ENCODE data around the gene ACRBP. TPM values are rescaled to one million over a fixed set of nuclear protein-coding genes. Genes with fewer than 3 reads are reported as not detected.

Gene ACRBP
- total RNA-seq, 1 experiment from 2014 or later: 4.2 TPM

GRCh38 chr12:6650832-6651231 lies 3.6 kb upstream of the ACRBP start:
- BruUV-seq (replicated peaks): no TSS peak
- H3K9me2 ChIP-seq (ENCODE audit: insufficient read depth): no peaks in the 10 kb centered on the region
- H3K4me3 ChIP-seq: no peak overlapping the region
- CTCF ChIA-PET: no interaction called here
- no peaks in the 10 kb centered on the region for H3K79me2 ChIP-seq (ENCODE audit: low read depth)
- H3F3A ChIP-seq (ENCODE audit: insufficient read depth, low read depth): peaks cover 12% of the 10 kb centered on the region; the same call in 1 of the 2 replicates
- intact Hi-C loops (cut with micrococcal nuclease; ENCODE audit: unreplicated experiment): no loop called here
- no peak overlapping the region for H3K27ac ChIP-seq
- no peaks in the 10 kb centered on the region for H3K4me1 ChIP-seq (replicated peaks; ENCODE audit: insufficient read depth)
- no peaks in the 10 kb centered on the region for H3K27me3 ChIP-seq (ENCODE audit: insufficient read depth, low read depth)
- no peak for DNase-seq
- H3K4me2 ChIP-seq: no peak overlapping the region
- H3K36me3 ChIP-seq (ENCODE audit: low read depth): peaks cover 25% of the 10 kb centered on the region; the same call in 1 of the 2 replicates
- no peaks in the 10 kb centered on the region; the same call in 1 of the 2 replicates for H4K20me1 ChIP-seq (ENCODE audit: insufficient read depth)
- TF ChIP-seq EZH2 (IDR thresholded peaks at IDR 0.05; ENCODE audit: low read depth) (no peak), CTCF (conservative IDR thresholded peaks at IDR 0.05) (no peak)
- POLR2A ChIA-PET (ENCODE audit: unreplicated experiment): no interaction called here
- no peak overlapping the region for H2AFZ ChIP-seq
- no peaks in the 10 kb centered on the region for H3K9me3 ChIP-seq (ENCODE audit: insufficient read depth, low read depth)

GRCh38 chr12:6646276-6647082 lies 753 bp downstream of the ACRBP start:
- no peaks in the 10 kb centered on the region for H4K20me1 ChIP-seq (ENCODE audit: insufficient read depth)
- H3K9me3 ChIP-seq (ENCODE audit: insufficient read depth, low read depth): peaks cover 8% of the 10 kb centered on the region; the same call in 1 of the 2 replicates
- H3K4me3 ChIP-seq: no peak overlapping the region
- no peak for DNase-seq
- H2AFZ ChIP-seq: no peak overlapping the region
- POLR2A ChIA-PET (ENCODE audit: unreplicated experiment): no interaction called here
- peaks cover 12% of the 10 kb centered on the region; the same call in 1 of the 2 replicates for H3F3A ChIP-seq (ENCODE audit: insufficient read depth, low read depth)
- CTCF ChIA-PET: no interaction called here
- BruUV-seq (replicated peaks): no TSS peak
- no peaks in the 10 kb centered on the region for H3K9me2 ChIP-seq (ENCODE audit: insufficient read depth)
- TF ChIP-seq EZH2 (IDR thresholded peaks at IDR 0.05; ENCODE audit: low read depth) (no peak), CTCF (conservative IDR thresholded peaks at IDR 0.05) (no peak)
- peaks cover 14% of the 10 kb centered on the region; the same call in 1 of the 2 replicates for H3K36me3 ChIP-seq (ENCODE audit: low read depth)
- H3K27me3 ChIP-seq (ENCODE audit: insufficient read depth, low read depth): no peaks in the 10 kb centered on the region; the same call in 1 of the 2 replicates
- H3K79me2 ChIP-seq (ENCODE audit: low read depth): no peaks in the 10 kb centered on the region
- intact Hi-C loops (cut with micrococcal nuclease; ENCODE audit: unreplicated experiment): no loop called here
- no peaks in the 10 kb centered on the region for H3K4me1 ChIP-seq (replicated peaks; ENCODE audit: insufficient read depth)
- H3K4me2 ChIP-seq: no peak overlapping the region
- no peak overlapping the region for H3K27ac ChIP-seq

- Histone ChIP-seq H3K9me2 (ENCODE audit: insufficient read depth) (no peaks in the 10 kb centered on the region), H3K4me2 (no peak overlapping the region), H4K20me1 (ENCODE audit: insufficient read depth) (no peaks in the 10 kb centered on the region), H3K27me3 (ENCODE audit: insufficient read depth, low read depth) (no peaks in the 10 kb centered on the region; the same call in 1 of the 2 replicates), H3K27ac (no peak overlapping the region), H2AFZ (no peak overlapping the region), H3K4me3 (no peak overlapping the region), H3K36me3 (ENCODE audit: low read depth) (0 out of 2 replicates have a peak, but pooled peaks cover under 1% of the 10 kb centered on the region), H3K9me3 (ENCODE audit: insufficient read depth, low read depth) (peaks cover 8% of the 10 kb centered on the region; the same call in 1 of the 2 replicates), H3K79me2 (ENCODE audit: low read depth) (no peaks in the 10 kb centered on the region), H3F3A (ENCODE audit: insufficient read depth, low read depth) (peaks cover 7% of the 10 kb centered on the region; the same call in 1 of the 2 replicates), H3K4me1 (replicated peaks; ENCODE audit: insufficient read depth) (no peaks in the 10 kb centered on the region)
- no peak for DNase-seq
- POLR2A ChIA-PET (ENCODE audit: unreplicated experiment): interaction anchor here (0.5 kb wide), 1 partner anchor 262 kb away, joined by 4 read pairs; no protein-coding TSS in a partner anchor
- CTCF ChIA-PET: no interaction called here
- no peak for TF ChIP-seq CTCF (conservative IDR thresholded peaks at IDR 0.05)
- intact Hi-C loops (cut with micrococcal nuclease; ENCODE audit: unreplicated experiment): no loop called here
- BruUV-seq (replicated peaks): no TSS peak
Measured at GRCh38 chr12:6644903-6645302, 2.3 kb downstream of the ACRBP start.

All from PC-9 (cell line).